ENCODE results near the gene RHOD.

RHOD gene

GRCh38 chr11:67031791-67032561, 24.7 kb upstream of the RHOD start:
- no peak for DNase-seq (ENCODE audit: low read depth in 2 of 2)

GRCh38 chr11:67032830-67033551, 23.7 kb upstream of the RHOD start:
- no peak for DNase-seq (ENCODE audit: low read depth in 2 of 2)

GRCh38 chr11:67033661-67034166, 22.9 kb upstream of the RHOD start:
- no peak for DNase-seq (ENCODE audit: low read depth in 2 of 2)

- DNase-seq (ENCODE audit: low read depth in 2 of 2) = no peak
Observed at GRCh38 chr11:67034350-67034749, 22.3 kb upstream of the RHOD start.

- no peak for DNase-seq (ENCODE audit: low read depth in 2 of 2)
Observed at GRCh38 chr11:67040147-67040546, 16.5 kb upstream of the RHOD start.

- no peak for DNase-seq (ENCODE audit: low read depth in 2 of 2)
Observed at GRCh38 chr11:67041602-67042001, 15.0 kb upstream of the RHOD start.

- no peak for DNase-seq (ENCODE audit: low read depth in 2 of 2)
Observed at GRCh38 chr11:67043572-67044349, 12.9 kb upstream of the RHOD start.

- no peak for DNase-seq (ENCODE audit: low read depth in 2 of 2)
Observed at GRCh38 chr11:67044496-67044895, 12.2 kb upstream of the RHOD start.

GRCh38 chr11:67045314-67045713, 11.3 kb upstream of the RHOD start:
- DNase-seq (ENCODE audit: low read depth in 2 of 2) = no peak

- no peak for DNase-seq (ENCODE audit: low read depth in 2 of 2)
Observed at GRCh38 chr11:67048515-67049130, 8.0 kb upstream of the RHOD start.

- no peak for DNase-seq (ENCODE audit: low read depth in 2 of 2)
Observed at GRCh38 chr11:67050139-67050538, 6.5 kb upstream of the RHOD start.

GRCh38 chr11:67051180-67051893, 5.3 kb upstream of the RHOD start:
- no peak for DNase-seq (ENCODE audit: low read depth in 2 of 2)

GRCh38 chr11:67051945-67052488, 4.6 kb upstream of the RHOD start:
- DNase-seq (ENCODE audit: low read depth in 2 of 2) = no peak

GRCh38 chr11:67052891-67053290, 3.8 kb upstream of the RHOD start:
- no peak for DNase-seq (ENCODE audit: low read depth in 2 of 2)

GRCh38 chr11:67053896-67054329, 2.7 kb upstream of the RHOD start:
- DNase-seq (ENCODE audit: low read depth in 2 of 2) = peak; percentile 19 to 28

GRCh38 chr11:67054346-67054835, 2.3 kb upstream of the RHOD start:
- no peak for DNase-seq (ENCODE audit: low read depth in 2 of 2)

GRCh38 chr11:67054836-67055523, 1.7 kb upstream of the RHOD start:
- DNase-seq (ENCODE audit: low read depth in 2 of 2) = no peak

- peak in 1 of 2 donors; percentile 18 for DNase-seq (ENCODE audit: low read depth in 2 of 2)
Observed at GRCh38 chr11:67055812-67056211, 835 bp upstream of the RHOD start.

GRCh38 chr11:67057205-67057672, 592 bp downstream of the RHOD start:
- DNase-seq (ENCODE audit: low read depth in 2 of 2) = no peak

GRCh38 chr11:67058506-67058905, 1.9 kb downstream of the RHOD start:
- no peak for DNase-seq (ENCODE audit: low read depth in 2 of 2)
